A172 (cell line): ENCODE data around the gene FAM8A1. TPM values are rescaled to one million over a fixed set of nuclear protein-coding genes. Genes with fewer than 3 reads are reported as not detected.

ENCODE experiments used
- total RNA-seq: library from RNA; depleted of rRNA; stranded (reverse); fragments of >200 nt; shearing (Covaris generic); gene quantifications from 2 replicates; pipeline ENCODE4 v1.2.3, GENCODE V29; 2014; rRNA removed

Gene FAM8A1
- total RNA-seq, 1 experiment from 2014 or later = 19.8 TPM

Other genes with a start within 250 kb of the FAM8A1 start
- gene CAP2, start 206.7 kb upstream of the FAM8A1 start, total RNA-seq = 20.2 and 27.8 TPM in 2 replicates
- 35.6 and 40.4 TPM in 2 replicates for gene NUP153, start 106.6 kb downstream of the FAM8A1 start, total RNA-seq